Skeletal muscle satellite cell (primary cell): ENCODE data around the gene ZNF316. TPM values are rescaled to one million over a fixed set of nuclear protein-coding genes. Genes with fewer than 3 reads are reported as not detected.

ENCODE experiments used
- H3K27me3 ChIP-seq: 2 replicates; pipeline ENCODE4 v1.7.0; 2013; ENCODE audit warnings: low read length; ENCODE audit not compliant: control insufficient read depth, insufficient read depth
- H3K36me3 ChIP-seq: 2 replicates; pipeline ENCODE4 v1.7.0; 2013; ENCODE audit warnings: mild to moderate bottlenecking, control low read depth, low read length; ENCODE audit not compliant: insufficient read depth
- H3K4me1 ChIP-seq: 2 replicates; pipeline ENCODE4 v1.7.0; 2013; ENCODE audit warnings: low read length; ENCODE audit not compliant: control insufficient read depth, insufficient read depth
- H3K4me2 ChIP-seq: 2 replicates; pipeline ENCODE4 v1.7.0; 2013; ENCODE audit warnings: mild to moderate bottlenecking, low read length
- H3K4me3 ChIP-seq: 2 replicates; pipeline ENCODE4 v1.7.0; 2013; ENCODE audit warnings: low read length
- H3K9ac ChIP-seq: 2 replicates; pipeline ENCODE4 v1.7.0; 2013; ENCODE audit warnings: mild to moderate bottlenecking, low read depth, low read length, moderate library complexity
- H3K9me3 ChIP-seq: replicated peaks from 2 replicates; pipeline ENCODE4 v1.7.0; 2013; ENCODE audit warnings: mild to moderate bottlenecking, control low read depth, low read length
- total RNA-seq: library from RNA; depleted of rRNA; stranded (reverse); fragments of >200 nt; gene quantifications from 2 replicates; pipeline ENCODE4 v1.2.3, GENCODE V29; 2012; rRNA removed

Gene ZNF316
- total RNA-seq: 9.6 and 10.3 TPM in 2 replicates

- Histone ChIP-seq H3K36me3 (peaks cover 29% of the 10 kb centered on the region), H3K4me1 (peaks cover 15% of the 10 kb centered on the region), H3K9me3 (no peaks in the 10 kb centered on the region), H3K4me3 (peak within 1 kb of the TSS; percentile 76), H3K9ac (peak within 1 kb of the TSS; percentile 91), H3K4me2 (peak within 1 kb of the TSS; percentile 98), H3K27me3 (no peaks in the 10 kb centered on the region)
Measured at GRCh38 chr7:6636741-6637543, at the start of gene ZNF316. ZNF316 (plus strand) TSS chr7:6637318; CDS start chr7:6642410, 5,092 bp downstream.

GRCh38 chr7:6588566-6588965, 48.6 kb upstream of the ZNF316 start:
- no peak overlapping the region for H3K9ac ChIP-seq
- H3K4me1 ChIP-seq: peaks cover 11% of the 10 kb centered on the region
- no peaks in the 10 kb centered on the region for H3K27me3 ChIP-seq
- H3K4me2 ChIP-seq: no peak overlapping the region
- H3K4me3 ChIP-seq: no peak overlapping the region
- peaks cover 24% of the 10 kb centered on the region for H3K36me3 ChIP-seq
- no peaks in the 10 kb centered on the region for H3K9me3 ChIP-seq

DNA sequence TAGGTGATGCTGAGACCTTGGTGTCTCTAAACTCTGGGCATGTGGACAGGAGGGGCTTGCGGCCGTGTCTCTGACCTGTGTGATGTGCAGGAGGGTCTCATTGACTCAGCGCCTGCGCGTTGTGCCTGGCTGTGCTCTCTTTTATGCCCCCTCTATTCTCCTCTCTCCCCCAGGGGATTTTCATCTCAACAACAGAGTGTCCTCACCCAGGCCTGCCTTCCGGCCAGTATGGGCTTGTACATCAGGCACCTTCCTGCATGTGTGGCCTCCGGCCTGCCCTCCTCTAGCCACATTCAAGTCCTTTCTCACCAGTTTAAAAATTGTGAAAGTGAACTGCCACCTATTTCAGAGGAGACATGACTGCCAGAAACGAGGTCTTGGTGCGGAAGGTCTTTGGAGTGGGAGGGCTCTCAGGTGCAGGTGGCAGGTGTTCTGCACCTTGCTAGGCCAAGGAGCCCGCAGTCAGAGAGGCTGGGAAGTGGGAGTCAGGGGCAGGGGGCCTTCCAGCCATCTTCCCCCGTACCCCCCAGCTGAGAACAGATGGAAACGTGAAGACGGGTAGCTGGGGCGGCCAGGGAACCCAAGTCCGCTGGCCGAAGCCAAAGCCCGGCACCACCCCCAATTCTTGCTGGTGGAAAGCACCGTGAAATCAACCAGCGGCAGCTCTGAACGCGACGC, 47.8 kb upstream of the ZNF316 start:
- peak overlapping the region; percentile 52 for H3K9ac ChIP-seq
- peaks cover 28% of the 10 kb centered on the region for H3K36me3 ChIP-seq

GRCh38 chr7:6589829-6590644, 47.1 kb upstream of the ZNF316 start, which contains the start of gene INTS15:
INTS15 (plus strand) TSS chr7:6590021; CDS start chr7:6590284, 263 bp downstream.
- peaks cover 28% of the 10 kb centered on the region for H3K36me3 ChIP-seq
- H3K9me3 ChIP-seq: no peaks in the 10 kb centered on the region
- peak within 1 kb of the TSS; percentile 80 for H3K4me3 ChIP-seq
- peak within 1 kb of the TSS; percentile 82 for H3K9ac ChIP-seq
- H3K27me3 ChIP-seq: no peaks in the 10 kb centered on the region
- peak within 1 kb of the TSS; percentile 89 for H3K4me2 ChIP-seq
- peaks cover 11% of the 10 kb centered on the region for H3K4me1 ChIP-seq

More for the DNA sequence above, 47.8 kb upstream of the ZNF316 start:
- Histone ChIP-seq H3K27me3 (no peaks in the 10 kb centered on the region), H3K4me2 (peak overlapping the region; percentile 89), H3K4me1 (peaks cover 11% of the 10 kb centered on the region), H3K9me3 (no peaks in the 10 kb centered on the region), H3K4me3 (peak overlapping the region; percentile 80)

DNA sequence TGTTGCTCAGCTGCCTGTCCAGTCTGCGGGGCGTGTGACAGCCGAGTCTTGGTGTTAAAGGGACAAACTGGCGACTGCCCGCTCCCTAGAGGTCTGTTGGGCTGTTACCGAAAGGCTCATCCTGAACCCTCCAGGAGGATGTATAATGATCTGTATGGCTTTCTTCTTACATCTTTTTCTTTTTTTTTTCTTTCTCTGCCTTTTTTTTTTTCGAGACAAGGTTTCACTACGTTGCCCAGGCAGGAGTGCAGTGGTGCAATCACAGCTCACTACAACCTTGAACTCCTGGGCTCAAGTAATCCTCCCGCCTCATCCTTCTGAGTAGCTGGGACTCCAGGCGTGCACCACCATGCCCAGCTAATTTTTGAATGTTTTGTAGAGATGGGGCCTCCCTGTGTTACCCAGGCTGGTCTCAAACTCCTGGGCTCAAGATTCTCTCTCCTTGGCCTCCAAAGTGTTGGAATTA, 46.4 kb upstream of the ZNF316 start:
- H3K9ac ChIP-seq: peak overlapping the region; percentile 82
- peaks cover 11% of the 10 kb centered on the region for H3K4me1 ChIP-seq
- peak overlapping the region; percentile 80 for H3K4me3 ChIP-seq
- peaks cover 34% of the 10 kb centered on the region for H3K36me3 ChIP-seq
- peak overlapping the region; percentile 89 for H3K4me2 ChIP-seq
- no peaks in the 10 kb centered on the region for H3K9me3 ChIP-seq
- no peaks in the 10 kb centered on the region for H3K27me3 ChIP-seq

- H3K27me3 ChIP-seq: no peaks in the 10 kb centered on the region
- peaks cover 42% of the 10 kb centered on the region for H3K36me3 ChIP-seq
- H3K9me3 ChIP-seq: no peaks in the 10 kb centered on the region
- no peaks in the 10 kb centered on the region for H3K4me1 ChIP-seq
- H3K4me2 ChIP-seq: no peak overlapping the region
- H3K4me3 ChIP-seq: no peak overlapping the region
- H3K9ac ChIP-seq: no peak overlapping the region
Measured at GRCh38 chr7:6600093-6600492, 37.0 kb upstream of the ZNF316 start.

DNA sequence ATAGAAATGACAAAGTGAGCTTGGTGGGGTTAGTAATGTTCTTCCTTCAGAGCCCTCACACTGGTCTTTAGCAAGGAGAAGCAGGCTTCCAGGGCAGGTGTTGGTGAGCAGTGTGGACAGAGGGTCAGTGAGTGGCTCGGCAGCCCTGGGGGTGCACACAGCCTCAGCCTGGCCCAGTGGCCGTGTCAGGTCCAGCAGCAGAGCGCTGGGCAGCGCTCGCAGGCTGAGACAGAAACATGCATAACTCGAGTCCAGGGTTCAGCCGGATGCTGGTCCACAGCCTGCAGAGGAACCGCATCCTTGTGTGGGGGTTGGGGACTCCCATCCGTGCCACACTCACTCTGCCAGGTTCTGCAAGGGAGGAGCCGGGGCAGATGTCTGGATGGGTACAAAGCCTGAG, 32.7 kb upstream of the ZNF316 start:
- Histone ChIP-seq H3K4me3 (no peak overlapping the region), H3K4me2 (no peak overlapping the region), H3K4me1 (no peaks in the 10 kb centered on the region), H3K9ac (no peak overlapping the region), H3K9me3 (no peaks in the 10 kb centered on the region), H3K36me3 (peaks cover 33% of the 10 kb centered on the region), H3K27me3 (no peaks in the 10 kb centered on the region)

- H3K4me3 ChIP-seq: no peak overlapping the region
- no peak overlapping the region for H3K9ac ChIP-seq
- H3K4me2 ChIP-seq: no peak overlapping the region
- H3K27me3 ChIP-seq: no peaks in the 10 kb centered on the region
- H3K9me3 ChIP-seq: no peaks in the 10 kb centered on the region
- no peaks in the 10 kb centered on the region for H3K4me1 ChIP-seq
- H3K36me3 ChIP-seq: peaks cover 22% of the 10 kb centered on the region
Measured at GRCh38 chr7:6606866-6607583, 30.1 kb upstream of the ZNF316 start.

GRCh38 chr7:6607651-6608051, 29.5 kb upstream of the ZNF316 start:
- Histone ChIP-seq H3K9ac (no peak overlapping the region), H3K27me3 (no peaks in the 10 kb centered on the region), H3K36me3 (peaks cover 16% of the 10 kb centered on the region), H3K4me2 (no peak overlapping the region), H3K9me3 (no peaks in the 10 kb centered on the region), H3K4me3 (no peak overlapping the region), H3K4me1 (no peaks in the 10 kb centered on the region)

GRCh38 chr7:6608081-6608480, 29.0 kb upstream of the ZNF316 start:
- H3K4me3 ChIP-seq: no peak overlapping the region
- no peak overlapping the region for H3K4me2 ChIP-seq
- H3K9ac ChIP-seq: no peak overlapping the region
- no peaks in the 10 kb centered on the region for H3K27me3 ChIP-seq
- no peaks in the 10 kb centered on the region for H3K4me1 ChIP-seq
- H3K9me3 ChIP-seq: no peaks in the 10 kb centered on the region
- H3K36me3 ChIP-seq: peaks cover 13% of the 10 kb centered on the region
